Psoas muscle (tissue), 8 donors: ENCODE measurements around the gene CIROP. TPM values are rescaled to one million over a fixed set of nuclear protein-coding genes. Genes with fewer than 3 reads are reported as not detected.

Source experiments
- ATAC-seq, 4 donors: fragments of 200-7000 bp; cut with Tn5 transposase; one replicate each; pipeline ENCODE4 v1.9.1; 2020; ENCODE audit warnings: moderate library complexity in 3 of 4, mild to moderate bottlenecking in 2 of 4
- DNase-seq, 2 donors: peaks; one replicate each; pipeline ENCODE4 v3.0.0-alpha.2; 2020
- H3K27ac ChIP-seq: fragments of 200-600 bp; one replicate; pipeline ENCODE4 v1.8.0; 2022
- H3K27me3 ChIP-seq, 3 donors: fragments of 200-600 bp in 1 of 3; one replicate each; pipeline versions ENCODE4 v1.6.1 to v1.8.0; 2013 to 2022; ENCODE audit warnings: low read length in 2 of 3, mild to moderate bottlenecking in 2 of 3, moderate library complexity in 1 of 3; ENCODE audit not compliant: insufficient read depth in 3 of 3
- H3K36me3 ChIP-seq, 2 donors: fragments of 200-600 bp in 1 of 2; one replicate each; pipeline versions ENCODE4 v1.6.1 to v1.8.0; 2013 to 2022; ENCODE audit warnings: low read depth in 1 of 2, mild to moderate bottlenecking in 1 of 2, moderate library complexity in 1 of 2; ENCODE audit not compliant: insufficient read depth in 1 of 2
- H3K4me1 ChIP-seq: fragments of 200-600 bp; one replicate; pipeline ENCODE4 v1.8.0; 2022
- H3K4me3 ChIP-seq: fragments of 200-600 bp; one replicate; pipeline ENCODE4 v1.8.0; 2022; ENCODE audit warnings: mild to moderate bottlenecking
- H3K9me3 ChIP-seq: fragments of 200-600 bp; one replicate; pipeline ENCODE4 v1.8.0; 2022
- CTCF ChIP-seq: fragments of 200-600 bp; IDR thresholded peaks from one replicate; pipeline ENCODE4 v1.8.0; 2022; ENCODE audit warnings: antibody characterized with exemption
- WGBS, 3 donors: extraction: QIAGEN DNeasy Blood & Tissue Kit; methylation state at CpG; one replicate each; pipeline versions ENCODE4 v1.1.6 to v1.1.7; 2013; 5-methylcytosine and 5-hydroxymethylcytosine counted together
- intact Hi-C, 2 donors: fragments of 100-400 bp; cut with DNase I; formaldehyde crosslinking; loops; one replicate each; pipeline versions ENCODE4 v1.11.0 to v1.14.2; 2022
- polyA plus RNA-seq, 3 donors: library from polyadenylated mRNA; stranded (reverse); fragments of 200-250 nt; gene quantifications; one replicate each; pipeline ENCODE4 v1.2.3, GENCODE V29; 2013
- total RNA-seq, 4 donors: library from RNA; stranded (reverse); fragmentation: NEBNext Ultra II Directional in 2 of 4; extraction: Animal tissue kit (Norgen Biotek cat#: 25700) in 2 of 4; gene quantifications; one replicate each; pipeline versions ENCODE4 v1.2.1 to v1.2.4, GENCODE V29; 2021 to 2023
- donor health status: healthy with polysubstance abuse.
- donor health status: DM: no; HTN: no; CAD: no; lungs with moderate emphysema.
- donor health status: Bipolar disorder and iron deficiency.
- donor health status: healthy.
- donor health status: DM: yes; HTN: yes; CAD: no.
- donor health status: DM: no; HTN: no; CAD: no.
- donor health status: DM: no; HTN: no; CAD: no.
- donor health status: DM: yes; HTN: yes; CAD: no.

CIROP gene
- total and polyA plus RNA-seq, 7 donors: 0.03 TPM; not detected in 6

- no peak for DNase-seq
- no peaks in the 10 kb centered on the region for H3K27me3 ChIP-seq
- H3K4me3 ChIP-seq: no peak overlapping the region
- 54 to 57% (median 57%) methylated on average over 4 of the region's 4 CpGs for WGBS, 3 donors
- peak; percentile 51 to 74 (median 52) for ATAC-seq
- peak overlapping the region; percentile 78 for H3K27ac ChIP-seq
- intact Hi-C loops: no loop called here
- peaks cover 0 to 30% of the 10 kb centered on the region in 2 donors for H3K36me3 ChIP-seq
- TF ChIP-seq CTCF: no peak
- no peaks in the 10 kb centered on the region for H3K9me3 ChIP-seq
- peaks cover 74% of the 10 kb centered on the region for H3K4me1 ChIP-seq
Observed at GRCh38 chr14:23145794-23146350, 41.1 kb upstream of the CIROP start.

- ATAC-seq: no peak
- no peak overlapping the region for H3K4me3 ChIP-seq
- WGBS, 3 donors: 54 to 87% (median 72%) methylated on average over 1 of the region's 1 CpG
- H3K9me3 ChIP-seq: no peaks in the 10 kb centered on the region
- H3K36me3 ChIP-seq: peaks cover 0 to 48% of the 10 kb centered on the region in 2 donors
- DNase-seq: no peak
- H3K4me1 ChIP-seq: peaks cover 56% of the 10 kb centered on the region
- no peaks in the 10 kb centered on the region for H3K27me3 ChIP-seq
- TF ChIP-seq CTCF: no peak
- intact Hi-C loops: no loop called here
- peak overlapping the region; percentile 78 for H3K27ac ChIP-seq
Observed at GRCh38 chr14:23143911-23144310, 39.1 kb upstream of the CIROP start.

GRCh38 chr14:23142826-23143225 lies 38.0 kb upstream of the CIROP start:
- Histone ChIP-seq H3K4me1 (peaks cover 53% of the 10 kb centered on the region), H3K27ac (no peak overlapping the region), H3K27me3 (no peaks in the 10 kb centered on the region), H3K4me3 (no peak overlapping the region), H3K36me3 (peaks cover 0 to 59% of the 10 kb centered on the region in 2 donors), H3K9me3 (no peaks in the 10 kb centered on the region)
- ATAC-seq (no peak), DNase-seq (no peak)
- no peak for TF ChIP-seq CTCF
- WGBS, 3 donors: 81 to 89% (median 87%) methylated on average over 4 of the region's 4 CpGs
- intact Hi-C loops: no loop called here

GRCh38 chr14:23141706-23142444 lies 37.1 kb upstream of the CIROP start:
- WGBS, 3 donors: 35 to 44% (median 36%) methylated on average over 7 of the region's 7 CpGs
- H3K27ac ChIP-seq: peak overlapping the region; percentile 51

More at GRCh38 chr14:23141706-23142444, 37.1 kb upstream of the CIROP start:
- H3K27me3 ChIP-seq: no peaks in the 10 kb centered on the region
- peak in 1 of 2 donors; percentile 72 for DNase-seq
- ATAC-seq: peak; percentile 32 to 69 (median 64)
- H3K9me3 ChIP-seq: no peaks in the 10 kb centered on the region
- H3K4me3 ChIP-seq: no peak overlapping the region
- H3K36me3 ChIP-seq: peaks cover 0 to 69% of the 10 kb centered on the region in 2 donors
- TF ChIP-seq CTCF: no peak
- intact Hi-C loops: no loop called here
- H3K4me1 ChIP-seq: peaks cover 47% of the 10 kb centered on the region
